Measurements from ENCODE around the gene KRTAP10-11.

Gene KRTAP10-11

GRCh38 chr21:44696572-44696971 lies 50.4 kb downstream of the KRTAP10-11 start:
- DNase-seq (ENCODE audit: low spot score), result no peak

Data from activated CD4-positive, alpha-beta T cell treated with anti-CD3 and anti-CD28 coated beads, Interleukin-2, Interleukin-4, amounts not matched to agents 100 ng/mL and 50 ng/mL, durations not matched to agents 16 hours and 8 hours (primary cell).